ENCODE measurements around the gene CDKL2. TPM values are rescaled to one million over a fixed set of nuclear protein-coding genes. Genes with fewer than 3 reads are reported as not detected.
"Not testable (repeated sequence)": the region's sequence is repeated elsewhere in the genome, so short reads cannot be mapped to it uniquely, and the experiment has no call there.

The CDKL2 gene
- 0.56 TPM for total RNA-seq

GRCh38 chr4:75630174-75630936, at the start of gene CDKL2:
Gene CDKL2, minus strand, starts transcription at chr4:75630528. Its CDS starts 4,540 bp downstream, at chr4:75625988.
- peak; percentile 99 for ATAC-seq

- no peak for ATAC-seq
Observed at GRCh38 chr4:75678965-75679364, 48.6 kb upstream of the CDKL2 start.

- ATAC-seq: no peak
Observed at GRCh38 chr4:75678473-75678872, 48.1 kb upstream of the CDKL2 start.

GRCh38 chr4:75675004-75675531, 44.7 kb upstream of the CDKL2 start:
- no peak for ATAC-seq

- no peak for ATAC-seq
Observed at GRCh38 chr4:75673959-75674328, 43.6 kb upstream of the CDKL2 start.

- peak; percentile 100 for ATAC-seq
Observed at GRCh38 chr4:75673027-75673958, 43.0 kb upstream of the CDKL2 start, which contains the start of gene G3BP2. Gene G3BP2, minus strand, starts transcription at chr4:75673411. Its CDS starts 11,386 bp downstream, at chr4:75662025.

- ATAC-seq: peak; percentile 27
Observed at GRCh38 chr4:75672461-75673026, 42.2 kb upstream of the CDKL2 start.

- no peak for ATAC-seq
Observed at GRCh38 chr4:75671802-75672421, 41.6 kb upstream of the CDKL2 start.

GRCh38 chr4:75668596-75668995, 38.3 kb upstream of the CDKL2 start:
- no peak for ATAC-seq

GRCh38 chr4:75667636-75668035, 37.3 kb upstream of the CDKL2 start:
- ATAC-seq: not testable (repeated sequence)

GRCh38 chr4:75666299-75666698, 36.0 kb upstream of the CDKL2 start:
- ATAC-seq: no peak

- ATAC-seq: not testable (repeated sequence)
Observed at GRCh38 chr4:75664604-75665003, 34.3 kb upstream of the CDKL2 start.

- ATAC-seq: no peak
Observed at GRCh38 chr4:75662626-75663025, 32.3 kb upstream of the CDKL2 start.

GRCh38 chr4:75660491-75660890, 30.2 kb upstream of the CDKL2 start:
- ATAC-seq: no peak

GRCh38 chr4:75659512-75660031, 29.2 kb upstream of the CDKL2 start:
- ATAC-seq: no peak

- peak; percentile 75 for ATAC-seq
Observed at GRCh38 chr4:75658876-75659275, 28.5 kb upstream of the CDKL2 start.

GRCh38 chr4:75655562-75655961, 25.2 kb upstream of the CDKL2 start:
- no peak for ATAC-seq

GRCh38 chr4:75654905-75655304, 24.6 kb upstream of the CDKL2 start:
- no peak for ATAC-seq

GRCh38 chr4:75653845-75654503, 23.6 kb upstream of the CDKL2 start:
- peak; percentile 52 for ATAC-seq

GRCh38 chr4:75644095-75644494, 13.8 kb upstream of the CDKL2 start:
- no peak for ATAC-seq

- ATAC-seq: no peak
Observed at GRCh38 chr4:75643651-75644050, 13.3 kb upstream of the CDKL2 start.

Data from esophagus mucosa (tissue), 1 donor.